ENCODE results near the gene TLK1. TPM values are rescaled to one million over a fixed set of nuclear protein-coding genes. Genes with fewer than 3 reads are reported as not detected.

The TLK1 gene
- total and polyA plus RNA-seq, 12 donors, result 5.8 to 41.8 (median 31.1) TPM

GRCh38 chr2:171034315-171034714 is 126.4 kb downstream of the TLK1 start:
- H3K4me1 ChIP-seq, result no peaks in the 10 kb centered on the region
- peaks cover 0 to 81% (median 11%) of the 10 kb centered on the region in 9 donors for H3K36me3 ChIP-seq
- H3K27ac ChIP-seq, result no peak overlapping the region
- intact Hi-C loops (cut with DNase I), result no loop called here
- WGBS, 2 donors, result 42 to 46% methylated on average over 2 of the region's 2 CpGs
- ATAC-seq (no peak), DNase-seq (no peak)
- H3K27me3 ChIP-seq, result no peaks in the 10 kb centered on the region
- TF ChIP-seq, protein P1, sequence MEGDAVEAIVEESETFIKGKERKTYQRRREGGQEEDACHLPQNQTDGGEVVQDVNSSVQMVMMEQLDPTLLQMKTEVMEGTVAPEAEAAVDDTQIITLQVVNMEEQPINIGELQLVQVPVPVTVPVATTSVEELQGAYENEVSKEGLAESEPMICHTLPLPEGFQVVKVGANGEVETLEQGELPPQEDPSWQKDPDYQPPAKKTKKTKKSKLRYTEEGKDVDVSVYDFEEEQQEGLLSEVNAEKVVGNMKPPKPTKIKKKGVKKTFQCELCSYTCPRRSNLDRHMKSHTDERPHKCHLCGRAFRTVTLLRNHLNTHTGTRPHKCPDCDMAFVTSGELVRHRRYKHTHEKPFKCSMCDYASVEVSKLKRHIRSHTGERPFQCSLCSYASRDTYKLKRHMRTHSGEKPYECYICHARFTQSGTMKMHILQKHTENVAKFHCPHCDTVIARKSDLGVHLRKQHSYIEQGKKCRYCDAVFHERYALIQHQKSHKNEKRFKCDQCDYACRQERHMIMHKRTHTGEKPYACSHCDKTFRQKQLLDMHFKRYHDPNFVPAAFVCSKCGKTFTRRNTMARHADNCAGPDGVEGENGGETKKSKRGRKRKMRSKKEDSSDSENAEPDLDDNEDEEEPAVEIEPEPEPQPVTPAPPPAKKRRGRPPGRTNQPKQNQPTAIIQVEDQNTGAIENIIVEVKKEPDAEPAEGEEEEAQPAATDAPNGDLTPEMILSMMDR (IDR thresholded peaks at IDR 0.05), result no peak
- H3K4me3 ChIP-seq, result no peak overlapping the region
- H3K9me3 ChIP-seq, result no peaks in the 10 kb centered on the region

- Histone ChIP-seq H3K36me3 (peaks cover 0 to 67% (median 7%) of the 10 kb centered on the region in 9 donors), H3K4me3 (no peak overlapping the region), H3K9me3 (no peaks in the 10 kb centered on the region), H3K4me1 (no peaks in the 10 kb centered on the region), H3K27ac (no peak overlapping the region), H3K27me3 (no peaks in the 10 kb centered on the region)
- TF ChIP-seq, protein P1 (IDR thresholded peaks at IDR 0.05), result no peak
- DNase-seq, result no peak
- WGBS, 2 donors, result 85 to 89% methylated on average over 3 of the region's 3 CpGs
- no peak for ATAC-seq
- intact Hi-C loops (cut with DNase I), result no loop called here
Measured at GRCh38 chr2:171025214-171025613, 135.5 kb downstream of the TLK1 start.

- Histone ChIP-seq H3K9me3 (no peaks in the 10 kb centered on the region), H3K4me3 (no peak overlapping the region), H3K36me3 (peaks cover 0 to 55% (median 7%) of the 10 kb centered on the region in 9 donors), H3K27me3 (no peaks in the 10 kb centered on the region), H3K27ac (no peak overlapping the region), H3K4me1 (no peaks in the 10 kb centered on the region)
- WGBS, 2 donors, result 96 to 97% methylated on average over 1 of the region's 1 CpG
- ATAC-seq, result no peak
- TF ChIP-seq, protein P1 (IDR thresholded peaks at IDR 0.05), result no peak
- DNase-seq, result no peak
- intact Hi-C loops (cut with DNase I), result no loop called here
Measured at GRCh38 chr2:171018522-171018921, 142.2 kb downstream of the TLK1 start.

GRCh38 chr2:171016125-171016524 is 144.6 kb downstream of the TLK1 start:
- TF ChIP-seq, protein P1 (IDR thresholded peaks at IDR 0.05), result no peak
- WGBS, 2 donors, result 97 to 99% methylated on average over 9 of the region's 9 CpGs

More at GRCh38 chr2:171016125-171016524, 144.6 kb downstream of the TLK1 start:
- H3K9me3 ChIP-seq, result no peaks in the 10 kb centered on the region
- peaks cover 0 to 67% (median 2%) of the 10 kb centered on the region in 9 donors for H3K36me3 ChIP-seq
- no peak overlapping the region for H3K27ac ChIP-seq
- DNase-seq (no peak), ATAC-seq (no peak)
- intact Hi-C loops (cut with DNase I), result no loop called here
- no peaks in the 10 kb centered on the region for H3K27me3 ChIP-seq
- no peaks in the 10 kb centered on the region for H3K4me1 ChIP-seq
- H3K4me3 ChIP-seq, result no peak overlapping the region

Measured in heart right ventricle (tissue), 16 donors.